Gastroesophageal sphincter (tissue), 4 donors: ENCODE measurements around the gene STAP1. TPM values are rescaled to one million over a fixed set of nuclear protein-coding genes. Genes with fewer than 3 reads are reported as not detected.
A peak's percentile ranks its signal among the peaks of the same experiment; 100 is the strongest.

Experiments
- ATAC-seq: fragments of 150-250 bp; one replicate; pipeline ENCODE4 v1.9.1; 2016; ENCODE audit warnings: mild to moderate bottlenecking, moderate library complexity
- H3K27ac ChIP-seq, 4 donors: fragments of 200-600 bp; sonication (generic) in 3 of 4; 1 replicate in 3 of 4; 2 replicates in 1 of 4; pipeline ENCODE4 v1.5.1; 2016 to 2019
- H3K27me3 ChIP-seq: fragments of 200-600 bp; sonication (generic); one replicate; pipeline ENCODE4 v1.5.1; 2019
- H3K36me3 ChIP-seq, 2 donors: fragments of 200-600 bp; sonication (generic); one replicate each; pipeline ENCODE4 v1.5.1; 2019; ENCODE audit warnings: control low read depth in 1 of 2
- H3K4me1 ChIP-seq, 3 donors: fragments of 200-600 bp; sonication (generic); 1 replicate in 2 of 3; 2 replicates in 1 of 3; pipeline ENCODE4 v1.5.1; 2016 to 2019; ENCODE audit warnings: control low read depth in 2 of 3
- H3K4me3 ChIP-seq, 2 donors: fragments of 200-600 bp; sonication (generic); one replicate each; pipeline ENCODE4 v1.5.1; 2019; ENCODE audit warnings: mild to moderate bottlenecking in 1 of 2, moderate library complexity in 1 of 2
- H3K9me3 ChIP-seq, 3 donors: fragments of 200-600 bp; sonication (generic); one replicate each; pipeline ENCODE4 v1.5.1; 2017 to 2019; ENCODE audit warnings: control low read depth in 2 of 3
- CTCF ChIP-seq, 4 experiments: fragments of 200-600 bp in 2 of 4; fragments of 450-650 bp in 2 of 4; sonication (generic) in 1 of 4; IDR thresholded peaks; one replicate each; pipeline ENCODE4 v1.5.1; 2017 to 2019; ENCODE audit warnings: antibody characterized with exemption in 4 of 4, mild to moderate bottlenecking in 2 of 4, moderate library complexity in 2 of 4
- EP300 ChIP-seq: sonication (generic); formaldehyde crosslinking; IDR thresholded peaks from one replicate; pipeline ENCODE4 v1.6.1; 2017; ENCODE audit warnings: antibody characterized with exemption, mild to moderate bottlenecking
- POLR2A ChIP-seq, 2 donors: fragments of 450-650 bp; IDR thresholded peaks; one replicate each; pipeline ENCODE4 v1.6.1; 2017; ENCODE audit warnings: antibody characterized with exemption in 2 of 2, mild to moderate bottlenecking in 2 of 2, moderate library complexity in 1 of 2
- POLR2AphosphoS5 ChIP-seq: sonication (generic); formaldehyde crosslinking; IDR thresholded peaks from one replicate; pipeline ENCODE4 v1.6.1; 2017; ENCODE audit warnings: antibody characterized with exemption
- WGBS, 2 donors: methylation state at CpG; one replicate each; pipeline ENCODE4 v1.1.5; 2018; ENCODE audit warnings: low coverage in 1 of 2; 5-methylcytosine and 5-hydroxymethylcytosine counted together
- total RNA-seq, 4 donors: library from RNA; depleted of rRNA; stranded (reverse); fragments of >200 nt; gene quantifications; one replicate each; pipeline ENCODE4 v1.1.0, GENCODE V29; 2016

STAP1 gene
- total RNA-seq, 4 donors from 2014 or later = 0.54 to 2.2 (median 0.77) TPM; not detected in 1

GRCh38 chr4:67587156-67587555 is 28.6 kb downstream of the STAP1 start:
- Histone ChIP-seq H3K27me3 (no peaks in the 10 kb centered on the region), H3K36me3 (no peaks in the 10 kb centered on the region), H3K4me3 (no peak overlapping the region), H3K4me1 (no peaks in the 10 kb centered on the region), H3K9me3 (no peaks in the 10 kb centered on the region), H3K27ac (no peak overlapping the region)
- WGBS, 2 donors = 65 to 75% methylated on average over 2 to 3 of the region's 3 CpGs
- TF ChIP-seq POLR2A (IDR thresholded peaks at IDR 0.05) = no peak
- no peak for TF ChIP-seq POLR2AphosphoS5
- TF ChIP-seq CTCF (IDR thresholded peaks at IDR 0.05) = no peak
- TF ChIP-seq EP300 = no peak
- no peak for ATAC-seq

- H3K9me3 ChIP-seq = no peaks in the 10 kb centered on the region
- H3K27ac ChIP-seq = no peak overlapping the region
- no peak overlapping the region for H3K4me3 ChIP-seq
- ATAC-seq = peak; percentile 74
- TF ChIP-seq CTCF (IDR thresholded peaks at IDR 0.05) (no peak), POLR2A (IDR thresholded peaks at IDR 0.05) (no peak), EP300 (no peak), POLR2AphosphoS5 (no peak)
- 39 to 58% methylated on average over 2 of the region's 2 CpGs for WGBS, 2 donors
- no peaks in the 10 kb centered on the region for H3K4me1 ChIP-seq
- no peaks in the 10 kb centered on the region for H3K27me3 ChIP-seq
- H3K36me3 ChIP-seq = no peaks in the 10 kb centered on the region
These were observed 35.2 kb downstream of the STAP1 start for GRCh38 chr4:67593741-67594175.

GRCh38 chr4:67603310-67604028 is 44.9 kb downstream of the STAP1 start:
- TF ChIP-seq POLR2AphosphoS5 = no peak
- no peak for TF ChIP-seq EP300
- no peak for TF ChIP-seq CTCF (IDR thresholded peaks at IDR 0.05)
- TF ChIP-seq POLR2A (IDR thresholded peaks at IDR 0.05) = no peak
- Histone ChIP-seq H3K4me3 (no peak overlapping the region), H3K9me3 (peaks cover 0 to 4% (median 0%) of the 10 kb centered on the region in 3 donors), H3K27ac (no peak overlapping the region), H3K27me3 (no peaks in the 10 kb centered on the region), H3K36me3 (no peaks in the 10 kb centered on the region), H3K4me1 (no peaks in the 10 kb centered on the region)
- 88% methylated on average over 1 of the region's 2 CpGs; no CpG with 5 or more reads in 1 of the 2 donors for WGBS, 2 donors
- ATAC-seq = no peak

GRCh38 chr4:67604029-67604381 is 45.5 kb downstream of the STAP1 start:
- no peaks in the 10 kb centered on the region for H3K27me3 ChIP-seq
- H3K27ac ChIP-seq = no peak overlapping the region
- TF ChIP-seq EP300 = no peak
- TF ChIP-seq POLR2A (IDR thresholded peaks at IDR 0.05) = no peak
- TF ChIP-seq POLR2AphosphoS5 = no peak
- TF ChIP-seq CTCF (IDR thresholded peaks at IDR 0.05) = no peak
- H3K4me1 ChIP-seq = no peaks in the 10 kb centered on the region
- no peak for ATAC-seq
- WGBS, 2 donors = 50 to 77% methylated on average over 1 to 2 of the region's 2 CpGs
- H3K9me3 ChIP-seq = peaks cover 0 to 4% (median 0%) of the 10 kb centered on the region in 3 donors
- H3K4me3 ChIP-seq = no peak overlapping the region
- no peaks in the 10 kb centered on the region for H3K36me3 ChIP-seq

- Histone ChIP-seq H3K4me3 (no peak overlapping the region), H3K4me1 (no peaks in the 10 kb centered on the region), H3K27ac (no peak overlapping the region), H3K36me3 (no peaks in the 10 kb centered on the region), H3K9me3 (peaks cover 0 to 5% (median 0%) of the 10 kb centered on the region in 3 donors), H3K27me3 (no peaks in the 10 kb centered on the region)
- no peak for TF ChIP-seq EP300
- no peak for TF ChIP-seq POLR2A (IDR thresholded peaks at IDR 0.05)
- no peak for TF ChIP-seq CTCF (IDR thresholded peaks at IDR 0.05)
- TF ChIP-seq POLR2AphosphoS5 = no peak
- no peak for ATAC-seq
- WGBS, 2 donors = 41 to 58% methylated on average over 2 to 3 of the region's 3 CpGs
These were observed 46.2 kb downstream of the STAP1 start for GRCh38 chr4:67604749-67605148.
